GM21528 (cell line): Measurements from ENCODE around the gene LMAN1L.
A peak's percentile ranks its signal among the peaks of the same experiment; 100 is the strongest.

Experiments used
- ATAC-seq: cut with Tn5 transposase; IDR thresholded peaks from one replicate; pipeline ENCODE4 v1.9.1; 2021; ENCODE audit warnings: mild to moderate bottlenecking, moderate library complexity; ENCODE audit not compliant: unreplicated experiment, low FRiP score

LMAN1L gene

GRCh38 chr15:74809956-74810355, 2.7 kb upstream of the LMAN1L start:
- no peak for ATAC-seq

DNA sequence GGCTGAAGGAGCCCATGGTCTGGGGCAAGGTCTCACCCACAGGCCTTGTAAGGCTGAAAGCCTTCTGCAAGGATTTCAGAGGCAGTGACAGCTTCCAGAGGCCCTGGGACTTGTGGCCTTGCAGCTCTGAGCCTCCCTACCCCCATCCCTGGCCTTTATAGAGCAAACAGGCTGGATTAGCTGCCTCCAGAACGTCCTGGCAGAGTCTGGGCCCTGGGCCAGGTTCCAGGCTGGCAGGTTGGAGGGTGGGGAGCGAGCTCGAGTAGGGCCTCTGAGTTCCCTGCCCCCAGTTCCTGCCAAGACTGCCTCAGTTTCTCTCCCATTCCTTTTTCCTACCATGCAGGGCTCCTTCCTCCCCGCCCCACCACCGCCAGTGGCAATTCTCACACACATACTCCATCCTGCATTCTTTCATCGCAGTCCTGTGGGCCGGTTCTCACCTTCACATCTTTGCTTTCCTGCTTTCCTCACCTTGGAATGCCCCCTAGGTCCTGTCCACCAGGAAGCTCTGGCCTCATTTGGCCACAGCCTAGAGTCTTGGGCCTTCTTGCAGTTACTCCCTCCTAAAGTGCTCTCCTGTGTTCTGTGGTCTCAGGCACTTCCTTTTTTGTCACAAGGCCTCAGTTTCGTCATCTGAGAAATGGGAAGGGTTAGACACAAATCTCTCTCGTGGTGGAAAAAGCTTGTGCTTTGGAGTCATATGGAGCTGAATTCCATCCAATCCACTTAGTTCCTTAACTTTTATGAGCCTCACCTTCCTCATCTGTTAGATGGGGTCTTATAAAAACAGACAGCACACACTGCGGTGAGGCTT, 2.7 kb downstream of the LMAN1L start:
- ATAC-seq, result no peak

DNA sequence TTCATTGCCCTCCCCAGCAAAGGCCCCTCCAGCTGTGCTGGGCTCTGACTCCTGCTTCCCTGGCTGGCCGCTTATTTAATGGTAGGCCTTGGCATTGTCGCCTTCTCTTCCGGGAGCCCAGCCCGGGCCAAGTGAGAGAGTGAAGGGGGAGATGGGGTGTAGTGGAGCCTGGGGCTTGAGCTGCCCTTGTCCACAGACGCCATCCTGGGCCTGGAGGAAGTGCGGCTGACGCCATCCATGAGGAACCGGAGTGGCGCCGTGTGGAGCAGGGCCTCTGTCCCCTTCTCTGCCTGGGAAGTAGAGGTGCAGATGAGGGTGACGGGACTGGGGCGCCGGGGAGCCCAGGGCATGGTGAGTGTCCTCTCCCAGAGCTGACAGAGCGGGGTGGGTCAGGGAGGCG, 3.3 kb downstream of the LMAN1L start:
- no peak for ATAC-seq

DNA sequence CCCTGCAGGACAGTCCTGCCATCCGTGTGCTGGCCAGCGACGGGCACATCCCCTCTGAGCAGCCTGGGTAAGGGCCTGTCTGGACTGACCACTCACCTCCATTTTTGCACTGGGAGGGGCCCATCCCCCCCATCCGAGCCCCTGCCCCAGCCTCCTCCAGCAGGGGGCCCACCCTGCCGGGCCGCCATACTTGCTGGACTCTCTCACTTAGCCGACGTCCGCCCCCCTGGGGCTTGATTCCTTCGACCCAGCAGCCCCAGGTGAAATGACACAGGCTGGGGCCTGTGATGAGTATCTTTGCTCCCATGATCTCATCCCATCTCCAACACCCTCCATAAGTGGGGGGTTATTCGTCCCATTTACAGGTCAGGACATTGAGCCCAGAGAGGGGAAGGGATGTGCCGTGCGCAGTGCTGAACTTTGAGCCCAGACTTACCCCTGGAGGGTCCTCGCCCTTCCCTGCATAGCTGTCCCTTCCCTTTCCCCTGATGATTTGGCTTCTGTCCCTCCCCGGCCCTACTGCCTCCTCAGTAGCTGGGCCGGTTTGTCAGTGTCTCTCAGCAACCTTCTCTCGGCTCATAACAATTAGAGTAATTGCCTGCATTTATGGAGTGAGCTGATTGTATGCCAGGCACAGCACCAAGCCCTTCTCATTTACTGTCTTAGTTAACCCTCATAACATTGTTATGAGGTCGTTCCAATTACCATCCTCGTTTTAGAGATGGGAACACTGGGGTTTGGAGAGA, 4.2 kb downstream of the LMAN1L start:
- no peak for ATAC-seq

GRCh38 chr15:74817370-74817737, 4.7 kb downstream of the LMAN1L start:
- no peak for ATAC-seq

DNA sequence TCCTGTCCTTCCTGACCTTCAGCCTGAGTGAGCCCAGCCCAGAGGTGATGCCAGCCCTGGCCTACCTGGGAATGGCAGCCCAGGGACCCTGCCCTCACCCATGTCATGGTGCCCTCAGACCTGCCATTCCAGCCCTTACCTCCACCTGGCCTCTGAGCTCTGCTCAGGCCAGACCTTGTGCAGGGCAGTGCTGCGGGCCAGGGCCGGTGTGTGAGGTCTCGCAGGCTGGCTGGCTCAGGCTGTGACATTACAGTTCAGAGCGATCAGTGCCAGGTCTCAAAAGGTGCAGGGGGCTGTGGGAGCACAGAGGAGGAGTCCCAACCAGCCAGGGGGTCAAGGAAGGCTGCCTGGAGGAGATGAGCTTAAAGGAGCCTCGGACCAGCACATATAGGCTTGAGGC, 7.4 kb downstream of the LMAN1L start:
- no peak for ATAC-seq

GRCh38 chr15:74821091-74821789, 8.6 kb downstream of the LMAN1L start:
- peak; percentile 60 for ATAC-seq

GRCh38 chr15:74821790-74822158, 9.1 kb downstream of the LMAN1L start:
- no peak for ATAC-seq

- ATAC-seq, result no peak
Observed at GRCh38 chr15:74822233-74822632, 9.6 kb downstream of the LMAN1L start.

DNA sequence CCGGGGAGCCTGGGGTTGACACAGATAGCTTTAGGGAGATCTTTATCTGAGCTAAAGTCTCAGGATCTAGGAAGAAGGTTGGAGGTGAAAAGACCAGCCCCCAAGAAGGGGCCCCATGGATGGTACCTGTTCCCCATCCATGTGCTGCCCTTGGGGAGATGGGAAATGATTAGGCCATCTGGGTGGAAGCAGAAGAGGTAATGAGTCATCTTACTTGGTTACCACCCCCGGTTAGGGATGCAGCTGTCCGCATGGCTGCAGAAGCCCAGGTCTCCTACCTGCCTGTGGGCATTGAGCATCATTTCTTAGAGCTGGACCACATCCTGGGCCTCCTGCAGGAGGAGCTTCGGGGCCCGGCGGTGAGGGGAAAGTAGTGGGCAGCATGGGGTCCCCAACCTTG, 10.7 kb downstream of the LMAN1L start:
- no peak for ATAC-seq

DNA sequence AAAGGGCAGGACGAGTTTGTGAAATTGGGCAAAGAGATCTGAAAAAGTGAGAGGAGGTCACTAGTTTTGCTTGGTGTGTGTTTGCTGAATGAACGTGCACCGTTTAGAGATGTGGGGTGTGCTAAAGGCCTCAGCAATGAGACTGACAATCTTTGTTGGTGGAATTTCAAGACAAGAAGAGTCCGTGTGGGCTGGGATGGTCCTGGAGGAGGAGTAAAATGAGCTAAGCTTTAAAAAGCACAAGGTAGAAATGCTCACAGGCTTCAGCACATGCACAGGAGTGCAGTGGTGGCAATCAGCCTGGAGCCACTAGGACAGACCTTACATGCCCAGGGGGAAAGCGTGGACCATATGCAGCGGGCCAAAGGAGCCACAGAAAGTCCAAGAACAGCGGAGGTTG, 12.3 kb downstream of the LMAN1L start:
- ATAC-seq, result no peak

GRCh38 chr15:74825866-74826265, 13.2 kb downstream of the LMAN1L start:
- no peak for ATAC-seq

DNA sequence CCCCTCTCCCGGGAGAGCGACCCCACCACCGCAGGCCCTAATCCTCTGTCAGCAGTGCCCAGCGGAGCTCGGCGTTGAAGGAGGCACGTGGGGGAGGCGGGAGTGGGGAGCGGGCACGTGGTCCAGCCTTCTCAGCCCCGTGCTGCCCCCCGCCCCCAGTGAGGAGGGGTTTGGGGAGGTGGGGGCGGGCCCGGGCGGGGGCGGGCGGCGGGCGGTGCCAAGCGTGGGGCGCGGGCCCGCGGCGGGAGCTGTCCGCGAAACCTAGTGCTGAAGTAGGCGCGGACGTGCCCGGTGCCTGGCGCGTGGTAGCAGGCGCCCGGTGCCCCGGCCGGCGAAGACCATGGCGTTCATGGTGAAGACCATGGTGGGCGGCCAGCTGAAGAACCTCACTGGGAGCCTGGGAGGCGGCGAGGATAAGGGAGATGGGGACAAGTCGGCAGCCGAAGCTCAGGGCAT, 13.8 kb downstream of the LMAN1L start, which contains the start of gene CPLX3:
Gene CPLX3, plus strand, starts transcription at position 264 of the 456 bp plus-strand sequence. Its CDS starts 77 bp downstream, at position 341.
- ATAC-seq, result no peak

DNA sequence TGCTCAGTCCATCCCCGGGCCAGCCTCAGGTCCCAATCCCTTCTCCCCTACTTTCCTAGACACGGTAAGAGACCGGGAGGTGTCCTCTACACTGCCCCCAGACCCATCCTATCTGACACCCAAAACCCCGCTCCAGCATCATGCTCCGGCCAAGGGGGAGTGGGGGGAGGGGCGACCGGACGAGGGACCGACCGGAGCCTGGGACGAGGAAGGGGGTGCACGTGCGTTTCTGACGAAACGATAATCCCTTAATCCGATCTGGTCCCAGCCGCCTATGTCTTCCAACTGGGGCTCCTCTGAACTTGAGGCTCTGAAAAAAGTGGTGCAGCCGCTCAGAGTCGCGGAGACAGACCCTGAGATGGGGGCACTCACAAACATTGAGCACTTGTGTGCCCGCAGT, 14.3 kb downstream of the LMAN1L start:
- no peak for ATAC-seq

GRCh38 chr15:74827614-74828013, 15.0 kb downstream of the LMAN1L start:
- ATAC-seq, result no peak

GRCh38 chr15:74828835-74829234, 16.2 kb downstream of the LMAN1L start:
- ATAC-seq, result no peak

DNA sequence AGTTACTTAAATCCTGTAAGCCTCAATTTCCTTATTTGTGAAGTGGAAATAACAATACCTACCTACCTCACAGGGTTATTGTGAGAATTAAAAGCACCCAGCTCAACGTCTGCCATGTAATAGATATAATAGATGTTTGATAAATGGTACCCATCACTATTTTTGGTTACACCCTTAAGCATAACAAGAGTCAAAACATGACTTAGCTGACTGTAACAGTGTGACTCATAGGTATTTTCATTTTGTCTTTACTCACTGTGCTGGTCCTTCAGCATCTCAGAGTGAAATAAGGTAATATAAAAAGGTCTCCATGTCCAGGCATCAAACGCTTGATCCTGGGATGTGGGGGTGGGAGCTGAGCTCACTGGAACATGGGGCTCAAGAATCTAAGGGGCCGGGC, 16.9 kb downstream of the LMAN1L start:
- no peak for ATAC-seq

- ATAC-seq, result no peak
Observed at GRCh38 chr15:74829991-74830390, 17.4 kb downstream of the LMAN1L start.

DNA sequence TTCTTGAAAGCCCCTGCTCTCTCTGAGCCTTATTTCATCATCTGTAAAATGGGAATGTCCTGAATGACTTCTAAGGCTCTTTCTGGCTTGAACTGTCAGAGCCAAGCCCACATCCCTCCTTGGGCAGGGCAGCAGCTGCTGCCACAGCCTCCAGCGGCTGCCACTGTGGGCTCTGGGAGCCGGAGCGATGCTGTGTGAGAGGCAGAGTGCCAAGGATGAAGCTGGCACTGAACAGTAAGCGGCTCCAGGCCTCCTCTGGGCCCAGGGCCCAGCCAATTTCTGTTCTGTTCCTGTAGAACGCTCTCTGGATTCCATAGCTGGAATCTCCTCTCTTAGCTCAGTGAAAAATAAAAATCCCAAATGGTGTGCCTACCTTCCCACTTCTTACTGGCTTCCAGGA, 18.2 kb downstream of the LMAN1L start:
- no peak for ATAC-seq

GRCh38 chr15:74831813-74832495, 19.3 kb downstream of the LMAN1L start:
- no peak for ATAC-seq

GRCh38 chr15:74832826-74833225, 20.2 kb downstream of the LMAN1L start:
- no peak for ATAC-seq
